Activated CD8-positive, alpha-beta memory T cell treated with anti-CD3 and anti-CD28 coated beads for 24 hours (primary cell): ENCODE results near the gene PYURF.

ENCODE experiments used
- DNase-seq: peaks from one replicate; pipeline ENCODE4 v3.0.0-alpha.2; 2020

The PYURF gene, protein sequence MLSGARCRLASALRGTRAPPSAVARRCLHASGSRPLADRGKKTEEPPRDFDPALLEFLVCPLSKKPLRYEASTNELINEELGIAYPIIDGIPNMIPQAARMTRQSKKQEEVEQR

DNA sequence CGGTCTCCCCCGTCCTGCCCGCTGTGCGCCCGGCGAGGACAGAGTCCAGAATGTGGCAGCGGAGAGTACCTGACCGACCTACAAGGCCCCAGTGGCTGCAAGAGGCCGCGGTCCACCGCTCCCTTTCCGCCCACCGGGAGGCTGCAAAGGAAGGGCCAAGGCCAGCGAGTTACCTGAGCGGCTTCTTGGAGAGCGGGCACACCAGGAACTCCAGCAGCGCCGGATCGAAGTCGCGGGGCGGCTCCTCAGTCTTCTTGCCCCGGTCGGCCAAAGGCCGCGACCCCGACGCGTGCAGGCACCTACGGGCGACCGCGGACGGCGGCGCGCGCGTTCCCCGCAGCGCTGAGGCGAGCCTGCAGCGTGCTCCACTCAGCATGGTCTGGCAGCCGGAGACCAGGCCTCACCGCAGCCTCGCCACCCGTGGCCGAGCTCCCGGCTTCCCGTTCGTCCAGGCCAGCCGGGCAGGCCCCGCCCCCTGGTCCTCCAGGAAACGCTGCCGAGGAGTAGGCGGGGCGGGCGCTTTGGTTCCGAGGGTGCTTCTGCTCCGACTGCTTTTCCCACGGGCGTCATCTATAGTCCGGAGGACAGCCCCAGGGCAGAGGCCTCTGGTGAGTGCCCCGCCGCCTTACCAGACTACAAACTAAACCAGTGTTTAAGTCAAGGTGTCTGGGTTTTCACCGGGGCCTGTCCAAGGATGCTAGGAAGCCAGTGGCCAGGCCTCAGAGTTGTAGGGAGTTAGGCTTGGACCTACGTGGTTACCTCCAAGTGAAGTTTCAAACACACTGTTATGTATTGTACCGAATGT lies at the start of gene PYURF:
PYURF (minus strand) TSS at position 452 of the 805 bp plus-strand sequence; CDS start at position 376, 76 bp downstream.
- DNase-seq: peak; percentile 92

DNA sequence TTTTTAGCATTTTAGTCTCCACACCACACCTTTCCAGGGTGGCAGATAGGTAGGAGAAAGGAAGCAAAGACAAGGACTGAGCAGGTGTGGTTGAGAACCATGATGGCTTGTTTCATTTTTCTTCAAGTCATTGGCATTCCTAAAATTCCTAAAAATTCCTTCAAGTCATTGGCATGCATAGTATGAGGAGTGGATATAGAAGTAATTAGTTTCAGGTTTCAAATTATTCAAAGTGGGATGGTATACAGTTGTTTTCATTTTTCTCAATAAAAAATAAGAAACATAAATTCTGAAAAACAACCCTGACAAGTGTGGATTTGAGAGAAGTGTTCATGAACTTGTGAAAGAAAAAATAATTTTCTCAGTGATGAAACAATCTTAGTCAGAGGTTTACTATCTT lies 46.4 kb upstream of the PYURF start:
- DNase-seq: no peak

DNA sequence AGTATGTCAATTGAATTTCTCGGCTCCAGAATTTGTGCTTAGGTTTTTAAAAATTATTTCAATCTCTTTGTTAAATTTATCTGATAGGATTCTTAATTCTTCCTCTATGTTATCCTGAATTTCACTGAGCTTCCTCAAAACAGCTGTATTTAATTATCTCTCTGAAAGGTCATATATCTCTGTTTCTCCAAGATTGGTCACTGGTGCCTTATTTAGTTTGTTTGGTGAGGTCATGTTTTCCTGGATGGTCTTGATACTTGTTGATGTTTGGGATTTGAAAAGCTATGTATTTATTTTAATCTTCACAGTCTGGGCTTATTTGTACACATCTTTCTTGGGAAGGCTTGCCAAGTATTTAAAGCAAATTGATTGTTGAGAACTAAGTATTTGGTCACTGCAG lies 44.0 kb upstream of the PYURF start:
- no peak for DNase-seq

DNA sequence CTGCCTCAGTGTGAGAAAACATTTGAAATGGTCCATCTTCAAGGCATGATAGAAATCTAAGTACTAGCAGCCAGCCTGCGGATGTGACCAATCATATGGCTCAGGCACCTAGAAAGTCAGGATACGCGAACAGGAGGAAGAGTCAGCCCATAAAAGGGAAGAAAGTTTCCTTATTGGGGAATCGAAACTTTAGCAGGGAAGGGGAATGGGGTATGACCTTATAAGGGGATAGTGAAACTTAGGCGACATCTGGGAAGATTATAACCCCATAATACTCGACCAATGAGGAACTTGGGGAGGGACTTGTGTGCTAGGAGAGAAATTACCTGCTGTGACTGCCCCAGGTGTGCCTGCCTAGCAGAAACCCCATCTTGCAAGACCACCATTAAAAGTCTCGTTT lies 26.2 kb upstream of the PYURF start:
- no peak for DNase-seq

DNA sequence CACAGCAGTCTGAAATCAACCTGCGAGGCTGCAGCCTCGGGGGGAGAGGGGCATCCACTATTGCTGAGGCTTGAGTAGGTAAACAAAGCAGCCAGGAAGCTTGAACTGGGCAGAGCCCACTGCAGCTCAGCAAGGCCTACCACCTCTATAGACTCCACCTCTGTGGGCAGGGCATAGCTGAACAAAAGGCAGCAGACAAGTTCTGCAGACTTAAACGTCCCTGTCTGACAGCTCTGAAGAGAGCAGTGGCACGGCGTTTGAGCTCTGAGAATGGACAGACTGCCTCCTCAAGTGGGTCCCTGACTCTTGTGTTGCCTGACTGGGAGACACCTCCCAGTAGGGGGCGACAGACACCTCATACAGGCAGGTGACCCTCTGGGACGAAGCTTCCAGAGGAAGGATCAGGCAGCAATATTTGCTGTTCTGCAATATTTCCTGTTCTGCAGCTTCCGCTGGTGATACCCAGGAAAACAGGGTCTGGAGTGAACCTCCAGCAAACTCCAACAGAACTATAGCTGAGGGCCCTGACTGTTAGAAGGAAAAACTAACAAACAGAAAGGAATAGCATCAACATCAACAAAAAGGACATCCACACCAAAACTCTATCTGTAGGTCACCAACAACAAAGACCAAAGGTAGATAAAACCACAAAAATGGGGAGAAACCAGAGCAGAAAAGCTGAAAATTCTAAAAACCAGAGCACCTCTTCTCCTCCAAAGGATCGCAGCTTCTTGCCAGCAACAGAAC lies 15.9 kb upstream of the PYURF start:
- DNase-seq: peak; percentile 88

DNA sequence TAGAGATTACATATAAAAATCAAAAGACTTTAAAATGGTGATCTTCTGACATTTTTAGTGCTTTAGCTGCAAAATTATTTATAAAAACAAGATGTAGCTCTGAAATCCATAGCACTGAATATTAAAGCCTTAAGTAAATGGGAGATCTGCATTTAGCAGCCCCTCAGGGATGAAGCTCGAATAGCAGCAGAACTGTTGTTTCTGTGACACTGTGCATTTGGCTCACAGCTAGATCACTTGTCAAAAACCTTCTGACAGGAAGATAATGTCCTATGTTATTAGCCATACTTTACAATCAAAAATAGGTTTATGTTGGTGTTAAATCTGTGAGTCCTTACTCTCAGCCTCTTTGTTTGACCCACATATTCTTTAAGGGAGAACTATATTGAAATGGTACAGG lies 14.1 kb upstream of the PYURF start:
- DNase-seq: no peak

DNA sequence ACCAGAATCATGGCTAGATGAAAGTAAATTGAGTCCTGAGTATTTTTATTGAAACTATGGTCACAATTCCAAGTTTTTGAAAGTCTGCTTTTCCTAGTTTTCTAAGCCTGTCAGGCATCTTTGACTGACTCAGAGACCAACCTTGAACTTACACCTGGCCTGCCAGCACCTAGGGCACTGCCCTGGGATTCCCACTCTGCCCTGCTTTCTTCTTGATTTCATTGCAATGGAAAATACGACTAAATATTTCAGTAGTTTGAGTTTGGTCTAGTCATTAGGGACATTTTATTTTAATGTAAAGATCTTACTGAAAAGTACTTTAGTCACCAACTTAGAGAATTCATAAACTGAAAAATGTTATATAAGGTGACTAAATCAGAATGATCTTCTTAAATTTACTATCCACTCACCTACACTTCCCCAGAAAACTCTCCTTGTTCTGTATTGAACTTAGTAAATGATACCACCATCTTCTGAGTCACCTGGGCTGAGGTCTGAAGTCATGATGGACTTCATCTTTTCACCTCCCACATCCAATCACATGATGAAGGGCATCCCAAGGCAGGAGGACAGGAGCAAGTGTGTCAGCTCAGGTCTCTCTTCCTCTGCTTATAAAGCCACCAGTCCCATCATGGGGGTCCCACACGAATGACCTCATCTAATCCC lies 11.6 kb upstream of the PYURF start:
- no peak for DNase-seq

DNA sequence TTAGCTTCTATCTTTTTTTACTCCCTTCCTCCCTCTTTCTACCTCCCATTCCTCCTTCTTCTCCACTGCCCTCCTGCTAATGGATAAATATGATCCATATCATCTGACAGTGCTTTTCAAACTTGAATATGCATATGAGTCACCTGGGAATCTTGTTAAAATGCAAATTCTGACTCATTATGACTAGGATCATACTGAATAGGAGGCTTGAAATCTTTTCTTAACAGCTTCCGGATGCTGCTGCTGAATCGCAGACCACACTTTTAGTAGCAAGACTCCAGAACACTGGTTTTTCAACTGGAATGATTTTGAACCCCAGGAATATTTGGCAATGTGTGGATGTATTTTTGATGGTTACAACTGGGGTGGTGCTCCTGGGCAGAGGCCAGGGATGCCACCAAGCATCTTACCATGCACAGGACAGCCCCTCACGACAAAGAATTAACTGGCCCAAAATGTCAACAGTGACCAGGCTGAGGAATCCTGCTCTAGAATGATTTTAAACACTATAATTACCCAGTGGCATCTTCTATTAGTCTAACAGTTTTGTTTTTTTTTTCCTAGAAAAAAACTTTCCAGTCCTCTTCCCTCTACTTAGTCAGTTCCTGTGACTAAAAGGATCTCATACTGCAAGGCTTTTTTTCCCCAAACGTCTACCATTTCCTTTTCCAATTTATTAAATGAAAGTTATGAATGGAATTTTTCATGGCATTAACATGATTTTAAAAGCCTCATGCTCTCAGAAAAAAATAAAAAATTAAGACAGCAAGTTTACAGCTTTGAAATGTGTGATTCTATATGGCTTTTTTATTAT lies 10.6 kb upstream of the PYURF start:
- no peak for DNase-seq

DNA sequence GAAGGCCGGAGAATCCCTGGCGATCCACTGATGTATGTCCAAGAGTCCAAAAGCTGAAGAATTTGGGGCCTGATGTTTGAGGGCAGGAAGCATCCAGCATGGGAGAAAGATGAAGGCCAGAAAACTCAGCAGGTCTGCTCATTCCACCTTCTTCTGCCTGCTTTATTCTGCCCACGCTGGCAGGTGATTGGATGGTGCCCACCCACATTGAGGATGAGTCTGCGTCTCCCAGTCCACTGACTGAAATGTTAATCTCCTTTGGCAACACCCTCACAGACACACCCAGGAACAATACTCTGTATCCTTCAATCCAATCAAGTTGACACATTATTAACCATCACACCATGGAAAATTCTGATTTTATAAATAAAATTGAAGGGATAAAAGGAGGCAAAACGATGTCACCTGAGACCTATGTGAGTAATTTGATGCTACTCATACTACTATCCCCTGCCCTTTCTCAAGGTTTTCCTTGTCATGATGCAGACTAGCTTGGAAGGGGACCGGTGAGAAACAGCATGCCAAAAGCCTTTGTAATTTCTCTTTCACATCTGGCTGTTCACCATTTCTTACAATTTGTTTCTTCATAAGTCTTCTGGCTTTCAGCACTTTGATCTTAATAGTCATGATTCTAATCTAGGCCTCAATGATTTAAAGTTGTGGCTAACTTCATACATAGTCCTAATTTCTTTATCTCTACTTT lies 9.7 kb upstream of the PYURF start:
- DNase-seq: no peak

DNA sequence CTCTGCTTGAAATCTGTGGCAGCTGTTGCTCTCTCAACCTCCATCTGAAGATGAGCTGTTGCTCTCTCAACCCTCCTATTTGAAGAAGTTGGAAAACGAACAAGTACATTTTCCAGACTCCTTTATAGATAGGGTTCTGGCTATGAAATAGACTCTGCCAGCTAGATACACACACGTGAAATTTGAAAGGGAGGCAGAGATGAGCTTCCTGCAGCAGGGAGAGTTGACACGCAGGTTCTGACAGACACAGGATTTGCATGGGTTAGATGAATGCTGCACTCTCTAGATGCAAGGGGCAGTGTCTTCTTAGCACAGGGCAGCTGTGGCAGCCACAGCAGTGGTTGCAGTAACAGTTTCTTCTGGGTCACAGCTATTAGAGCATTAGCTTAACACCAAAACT lies 8.0 kb upstream of the PYURF start:
- DNase-seq: no peak

DNA sequence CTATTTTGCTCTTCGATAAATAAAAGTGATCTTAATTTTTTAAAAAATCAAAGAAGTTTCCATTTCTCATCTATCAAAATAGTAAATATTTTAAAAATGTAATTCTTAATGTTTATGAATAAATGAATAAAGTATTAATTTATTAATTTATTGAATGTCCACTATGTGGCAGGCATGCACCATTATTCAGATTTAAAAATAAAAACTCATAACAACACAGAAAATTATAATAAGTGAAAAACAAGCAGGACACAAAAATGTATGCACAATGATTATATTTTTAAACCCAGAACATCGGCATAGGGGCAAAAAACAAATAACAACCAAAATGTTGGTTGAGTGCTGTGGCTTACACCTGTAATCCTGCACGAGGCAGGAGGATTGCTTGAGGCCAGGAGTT lies 5.3 kb upstream of the PYURF start:
- DNase-seq: no peak

DNA sequence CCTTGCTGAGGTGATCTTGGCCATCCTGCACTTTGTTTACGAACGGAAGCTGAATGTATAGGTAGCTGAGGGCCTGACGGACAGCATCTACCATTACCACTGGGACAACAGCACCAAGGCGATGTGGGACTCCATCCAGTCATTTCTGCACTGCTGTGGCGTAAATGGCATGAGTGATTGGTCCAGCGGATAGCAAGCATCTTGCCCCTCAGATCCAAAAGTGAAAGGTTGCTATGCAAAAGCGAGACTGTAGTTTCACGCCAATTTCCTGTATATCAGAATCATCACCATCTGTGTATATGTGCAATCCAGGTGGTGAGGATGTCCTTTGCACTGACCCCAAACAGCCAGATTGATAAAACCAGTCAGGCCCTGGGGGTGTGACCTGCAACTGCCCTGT lies 4.2 kb upstream of the PYURF start:
- DNase-seq: no peak

DNA sequence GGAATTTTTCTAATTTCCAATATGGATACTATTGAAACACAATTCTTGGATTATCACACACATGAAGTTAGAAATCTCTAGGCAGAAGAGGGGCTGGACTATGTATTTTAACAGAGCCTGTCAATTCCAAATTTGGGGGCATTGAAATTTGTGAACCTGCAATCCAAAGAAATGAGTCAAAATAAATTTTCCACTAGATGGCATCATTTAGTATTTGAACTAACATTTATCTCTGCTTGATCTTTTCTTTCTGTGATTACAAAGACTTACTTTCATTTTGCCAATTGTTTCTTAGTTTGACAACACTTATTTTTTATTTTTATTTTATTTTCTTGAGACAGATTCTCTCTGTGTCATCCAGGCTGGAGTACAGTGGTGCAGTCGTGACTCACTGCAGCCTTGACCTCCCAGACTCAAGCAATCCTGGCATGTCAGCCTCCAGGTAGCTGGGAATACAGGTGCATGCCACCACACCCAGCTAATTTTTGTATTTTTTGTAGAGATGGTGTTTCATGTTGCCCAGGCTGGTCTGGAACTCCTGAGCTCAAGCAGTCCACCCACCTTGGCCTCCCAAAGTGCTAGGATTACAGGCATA lies 2.7 kb upstream of the PYURF start:
- no peak for DNase-seq

DNA sequence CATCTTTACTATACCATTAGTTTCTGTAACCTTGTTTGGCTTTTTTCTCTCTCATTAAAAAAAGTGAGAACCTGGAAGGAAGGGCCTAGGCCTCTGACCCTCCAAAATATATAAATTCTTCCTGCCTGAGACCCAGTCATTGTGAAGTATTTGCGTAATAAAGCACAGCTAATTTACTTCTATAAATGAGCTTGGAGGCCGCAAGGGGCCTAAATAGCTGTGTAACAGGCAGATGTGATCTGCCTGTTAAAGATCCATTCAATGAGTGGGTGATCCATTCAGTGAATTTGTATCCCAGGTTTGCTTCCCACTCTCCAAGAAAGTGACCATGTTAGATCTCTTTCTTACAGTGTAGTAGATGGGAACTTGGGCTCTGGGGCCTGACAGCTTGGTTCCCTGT lies 595 bp upstream of the PYURF start:
- no peak for DNase-seq

DNA sequence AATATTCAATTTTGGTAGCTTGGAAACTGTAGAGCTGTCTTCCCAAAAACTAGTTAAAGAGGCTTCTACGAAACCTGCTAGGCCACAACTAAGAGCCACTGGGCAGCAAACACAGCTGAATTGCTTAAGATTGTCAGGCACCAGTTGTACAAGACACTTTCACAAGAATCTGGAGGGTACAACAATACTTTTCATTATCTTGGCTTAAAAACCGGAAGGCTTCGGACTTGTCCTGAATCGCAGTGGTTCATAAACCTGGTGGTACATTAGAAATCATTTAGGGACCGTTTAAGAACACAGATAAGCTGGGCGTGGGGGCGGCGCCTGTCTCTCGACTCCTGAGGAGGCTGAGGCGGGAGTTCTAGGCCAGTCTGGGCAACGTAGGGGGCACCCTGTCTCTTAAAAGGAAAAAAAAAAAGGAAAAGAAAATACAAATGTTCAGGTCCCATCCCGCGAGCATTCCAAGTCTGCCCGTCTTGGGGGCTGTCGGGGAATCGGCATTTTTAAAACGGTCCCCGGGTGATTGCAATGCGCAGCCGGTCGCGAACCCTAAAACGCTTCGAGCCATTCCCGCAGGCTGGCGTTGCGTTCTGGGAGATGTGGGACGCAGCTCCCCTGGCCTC lies 763 bp downstream of the PYURF start:
- peak; percentile 68 for DNase-seq

DNA sequence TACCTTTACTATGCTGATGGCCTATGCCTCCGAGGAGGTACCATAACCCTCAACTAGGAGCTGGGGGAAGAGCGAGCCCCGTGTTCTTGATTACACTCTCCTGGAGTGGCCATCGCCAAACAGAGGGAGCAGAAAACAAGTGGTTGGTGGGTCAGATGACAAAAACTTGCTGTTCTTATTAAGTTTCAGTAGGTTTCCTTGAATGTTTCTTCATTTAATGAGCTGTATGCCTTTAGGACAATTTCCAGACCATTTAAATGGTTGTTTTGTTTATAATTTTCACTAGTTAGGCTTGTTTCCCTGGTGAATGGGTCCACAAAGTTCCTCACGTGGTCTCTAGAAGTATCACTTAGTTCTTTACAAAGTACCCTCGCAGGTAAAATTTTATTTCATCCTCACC lies 4.7 kb downstream of the PYURF start:
- no peak for DNase-seq

DNA sequence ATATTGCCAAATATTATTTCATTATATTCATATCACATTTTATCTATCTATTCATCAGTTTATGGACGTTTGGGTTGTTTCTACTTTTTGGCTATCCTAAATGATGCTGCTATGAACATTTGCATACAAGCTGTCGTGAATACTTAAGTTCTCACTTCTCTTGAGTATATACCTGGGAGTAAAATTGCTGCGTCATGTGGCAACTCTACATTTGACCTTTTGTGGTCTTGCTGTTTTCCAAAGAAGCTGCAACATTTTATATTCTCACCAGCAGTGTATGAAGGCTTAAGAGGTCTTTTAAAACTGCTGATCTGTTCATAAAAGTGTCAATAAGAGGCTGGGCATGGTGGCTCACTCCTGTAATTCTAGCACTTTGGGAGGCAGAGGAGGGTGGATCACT lies 5.8 kb downstream of the PYURF start:
- DNase-seq: no peak

DNA sequence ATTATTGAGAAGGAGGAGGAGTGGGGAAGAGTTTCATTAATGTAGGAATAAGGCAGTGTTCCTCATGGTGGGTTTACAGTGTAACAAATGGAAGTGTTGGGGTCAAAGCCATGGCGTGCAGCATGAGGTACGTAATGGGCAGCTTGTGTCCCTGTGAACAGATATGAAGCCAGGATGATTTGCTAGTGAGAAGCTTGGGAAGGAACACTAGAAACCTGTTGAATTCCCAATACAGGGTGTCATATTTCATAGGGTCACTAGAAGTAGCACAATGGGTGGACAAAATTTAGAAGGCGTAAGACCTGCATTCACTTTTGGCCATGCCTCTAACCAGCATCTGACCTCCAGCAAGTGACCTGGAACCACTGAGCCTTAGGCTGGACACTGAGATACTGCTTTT lies 6.8 kb downstream of the PYURF start:
- no peak for DNase-seq

DNA sequence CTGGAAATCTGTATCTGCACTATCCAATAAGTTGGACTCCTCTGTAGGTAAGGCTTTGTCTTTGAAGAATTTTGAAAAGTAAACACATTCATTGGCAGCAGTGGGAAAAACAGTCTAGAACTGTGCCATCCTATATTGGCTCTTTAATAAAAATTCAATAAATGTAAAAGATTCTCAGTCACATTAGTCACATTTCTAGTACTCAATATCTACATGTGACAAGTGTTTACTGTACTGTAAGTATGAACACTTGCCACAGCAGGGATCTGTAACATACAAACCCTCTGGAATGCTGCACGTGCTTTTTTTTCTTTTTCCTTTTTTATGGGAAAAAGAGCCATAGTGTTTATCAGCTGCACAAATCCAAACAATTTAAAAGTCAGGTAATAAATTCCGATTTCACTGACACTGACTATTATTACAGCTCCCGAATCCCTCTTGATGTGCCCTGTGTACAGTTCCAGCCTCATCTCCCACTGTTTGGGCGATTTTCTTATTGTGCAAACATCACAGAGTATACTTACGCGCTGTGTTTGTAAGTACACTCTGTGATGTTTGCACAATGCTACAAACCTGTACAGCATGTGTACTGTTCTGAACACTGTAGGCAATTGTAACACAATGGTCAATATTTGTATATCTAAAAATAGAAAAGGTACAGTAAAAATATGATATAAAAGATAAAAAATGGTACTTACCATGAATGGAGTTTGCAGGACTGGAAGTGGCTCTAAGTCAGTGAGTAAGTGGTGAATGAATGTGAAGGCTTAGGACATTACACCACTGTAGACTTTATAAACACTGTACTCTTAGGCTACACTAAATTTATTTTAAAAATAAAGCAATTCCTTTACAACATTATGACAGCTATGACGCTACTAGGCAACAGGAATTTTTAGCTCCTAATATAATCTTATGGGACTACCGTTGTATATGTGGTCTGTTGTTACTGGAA lies 8.7 kb downstream of the PYURF start:
- DNase-seq: no peak

DNA sequence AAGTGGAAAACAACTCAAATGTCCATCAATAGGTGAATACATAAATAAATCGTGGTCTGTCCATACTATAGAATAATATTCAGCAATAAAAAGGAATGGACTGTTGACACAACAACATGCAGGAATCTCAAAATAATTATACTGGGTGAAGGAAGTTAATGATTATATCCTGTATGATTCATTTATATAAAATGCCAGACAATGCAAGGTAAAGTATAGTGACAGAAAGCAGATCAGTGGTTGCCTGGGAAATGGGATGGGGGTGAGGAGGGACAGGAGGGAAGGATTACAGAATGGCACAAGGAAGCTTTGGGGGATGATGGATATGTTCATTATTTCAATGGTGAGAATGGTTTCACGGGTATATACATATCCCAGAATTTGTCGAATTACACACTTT lies 12.3 kb downstream of the PYURF start:
- no peak for DNase-seq
